MCF 10A (cell line): ENCODE measurements around the gene DSTN. TPM values are rescaled to one million over a fixed set of nuclear protein-coding genes. Genes with fewer than 3 reads are reported as not detected.
A peak's percentile ranks its signal among the peaks of the same experiment; 100 is the strongest.

Experiments
- BruUV-seq: library from RNA; stranded (reverse); fragments of 400-500 nt; replicated peaks from 2 replicates; lab custom pipeline; 2021; lab: Mats Ljungman, UMichigan
- CTCF ChIA-PET: fragments of 300-600 bp; sonication (Branson Sonifier 250); formaldehyde crosslinking; extraction: SDS; loops from one replicate; lab custom pipeline; 2021; ENCODE audit warnings: antibody characterized with exemption, inconsistent platforms; lab: Yijun Ruan, JAX
- POLR2A ChIA-PET: fragments of 300-600, 350-650 bp; sonication (Branson Sonifier 250); formaldehyde crosslinking; extraction: SDS; loops from one replicate; lab custom pipeline; 2020; ENCODE audit warnings: antibody characterized with exemption, inconsistent platforms; lab: Yijun Ruan, JAX
- DNase-seq: peaks from one replicate; pipeline ENCODE4 v3.0.0-alpha.2; 2018; ENCODE audit not compliant: unreplicated experiment
- H3K27ac Mint-ChIP-seq: one replicate; pipeline ENCODE4 v1.8.0; 2022; ENCODE audit warnings: mild to moderate bottlenecking, low read depth, mixed read lengths; ENCODE audit not compliant: unreplicated experiment
- H3K27me3 Mint-ChIP-seq: one replicate; pipeline ENCODE4 v1.8.0; 2022; ENCODE audit warnings: mixed read lengths; ENCODE audit not compliant: insufficient read depth, unreplicated experiment
- H3K36me3 Mint-ChIP-seq: one replicate; pipeline ENCODE4 v1.8.0; 2022; ENCODE audit warnings: mild to moderate bottlenecking, moderate library complexity, mixed read lengths; ENCODE audit not compliant: insufficient read depth, unreplicated experiment
- H3K4me1 Mint-ChIP-seq: one replicate; pipeline ENCODE4 v1.8.0; 2022; ENCODE audit warnings: mixed read lengths; ENCODE audit not compliant: insufficient read depth, unreplicated experiment
- H3K4me3 Mint-ChIP-seq: one replicate; pipeline ENCODE4 v1.8.0; 2022; ENCODE audit warnings: mild to moderate bottlenecking, moderate library complexity, mixed read lengths; ENCODE audit not compliant: unreplicated experiment
- H3K9me3 Mint-ChIP-seq: one replicate; pipeline ENCODE4 v1.8.0; 2022; ENCODE audit warnings: mixed read lengths; ENCODE audit not compliant: unreplicated experiment
- intact Hi-C: fragments of 100-400 bp; cut with micrococcal nuclease; formaldehyde crosslinking; loops from 2 replicates; pipeline ENCODE4 v1.14.1; 2022
- total RNA-seq: library from RNA; stranded (reverse); gene quantifications from 2 replicates; pipeline ENCODE4 v1.2.3, GENCODE V29; 2022
- TF ChIP-seq, protein P1 (sequence below): fragments of 200-600 bp; IDR thresholded peaks from one replicate; pipeline ENCODE4 v1.8.0; 2022; ENCODE audit warnings: antibody characterized with exemption, mild to moderate bottlenecking; ENCODE audit not compliant: unreplicated experiment

The DSTN gene
- total RNA-seq, 1 experiment from 2014 or later: 280 TPM

DNA sequence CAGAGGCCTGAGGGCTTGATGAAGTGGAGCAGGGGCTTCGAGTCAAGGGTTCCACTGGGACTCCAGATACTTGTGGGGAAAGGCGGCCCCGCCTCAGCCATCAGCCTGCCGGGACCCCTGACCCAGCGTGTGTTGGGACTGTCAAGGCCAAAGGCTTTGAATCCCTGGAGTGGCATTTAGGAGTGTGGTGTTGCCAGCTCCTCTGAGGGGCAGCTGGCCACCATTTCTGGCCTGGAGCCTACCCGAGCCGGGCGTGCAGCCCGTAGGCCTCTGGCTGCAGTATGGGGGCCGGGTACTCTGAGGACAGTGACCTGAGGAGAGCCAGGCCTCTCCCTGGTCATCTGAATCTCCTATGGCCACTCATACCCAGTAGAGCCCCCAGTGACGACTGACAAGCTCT is 72.1 kb downstream of the DSTN start:
- intact Hi-C loops: no loop called here
- Mint-ChIP-seq H3K27ac (no peak overlapping the region), H3K27me3 (no peaks in the 10 kb centered on the region), H3K36me3 (peaks cover 30% of the 10 kb centered on the region), H3K9me3 (no peaks in the 10 kb centered on the region), H3K4me1 (no peaks in the 10 kb centered on the region), H3K4me3 (no peak overlapping the region)
- ChIA-PET POLR2A (interaction anchor here (0.6 kb wide), 1 partner anchor 69 kb away, joined by 3 read pairs; no protein-coding TSS in a partner anchor), CTCF (interaction anchor here (0.6 to 1.7 kb wide), 5 partner anchors 12 to 107 kb away, joined by 3 to 9 read pairs (median 5); no protein-coding TSS in a partner anchor)
- BruUV-seq: no TSS peak
- no peak for DNase-seq
- TF ChIP-seq, protein P1, sequence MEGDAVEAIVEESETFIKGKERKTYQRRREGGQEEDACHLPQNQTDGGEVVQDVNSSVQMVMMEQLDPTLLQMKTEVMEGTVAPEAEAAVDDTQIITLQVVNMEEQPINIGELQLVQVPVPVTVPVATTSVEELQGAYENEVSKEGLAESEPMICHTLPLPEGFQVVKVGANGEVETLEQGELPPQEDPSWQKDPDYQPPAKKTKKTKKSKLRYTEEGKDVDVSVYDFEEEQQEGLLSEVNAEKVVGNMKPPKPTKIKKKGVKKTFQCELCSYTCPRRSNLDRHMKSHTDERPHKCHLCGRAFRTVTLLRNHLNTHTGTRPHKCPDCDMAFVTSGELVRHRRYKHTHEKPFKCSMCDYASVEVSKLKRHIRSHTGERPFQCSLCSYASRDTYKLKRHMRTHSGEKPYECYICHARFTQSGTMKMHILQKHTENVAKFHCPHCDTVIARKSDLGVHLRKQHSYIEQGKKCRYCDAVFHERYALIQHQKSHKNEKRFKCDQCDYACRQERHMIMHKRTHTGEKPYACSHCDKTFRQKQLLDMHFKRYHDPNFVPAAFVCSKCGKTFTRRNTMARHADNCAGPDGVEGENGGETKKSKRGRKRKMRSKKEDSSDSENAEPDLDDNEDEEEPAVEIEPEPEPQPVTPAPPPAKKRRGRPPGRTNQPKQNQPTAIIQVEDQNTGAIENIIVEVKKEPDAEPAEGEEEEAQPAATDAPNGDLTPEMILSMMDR: no peak

DNA sequence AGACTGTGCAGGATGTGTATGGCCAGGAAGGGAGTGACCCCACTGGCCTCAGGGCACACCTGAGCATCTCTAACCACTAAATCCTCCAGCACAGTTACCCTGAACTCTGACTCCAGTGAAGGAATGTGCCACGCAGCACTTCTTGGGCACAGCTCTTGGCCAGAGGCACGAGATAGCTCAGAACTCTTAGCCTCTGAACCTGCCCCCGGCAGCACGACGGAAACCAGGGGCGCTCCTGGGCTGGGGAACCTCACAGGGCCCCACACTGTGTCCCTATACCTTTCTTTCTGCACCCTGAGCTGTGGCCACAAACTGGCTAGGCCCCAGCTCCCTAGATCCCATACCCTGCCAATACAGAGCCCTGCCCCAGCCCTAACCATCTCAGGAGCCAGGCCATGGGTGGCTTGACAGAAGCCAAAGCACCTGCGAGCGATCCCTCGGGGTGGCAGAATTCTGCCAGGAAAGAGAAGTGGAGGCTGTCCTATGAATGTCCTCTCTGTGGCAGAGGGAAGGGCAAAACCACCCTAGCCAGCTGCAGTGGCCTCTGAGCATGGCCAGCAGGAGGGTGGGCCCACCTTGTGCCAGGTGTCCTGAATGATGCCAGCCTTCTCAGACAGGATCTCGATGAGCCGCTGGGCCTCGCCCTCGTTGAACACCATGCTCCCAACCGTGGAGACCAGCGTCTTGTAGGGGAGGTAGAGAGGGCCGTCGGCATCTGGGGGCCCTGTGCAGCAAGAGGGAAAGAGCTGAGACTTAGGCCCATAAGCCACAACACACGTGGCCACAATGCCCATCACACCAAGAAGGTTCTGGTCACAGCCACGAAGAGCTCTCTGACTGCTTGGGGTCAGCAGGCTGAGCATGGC is 72.8 kb downstream of the DSTN start:
- no TSS peak for BruUV-seq
- ChIA-PET POLR2A (no interaction called here), CTCF (interaction anchor here (0.6 to 5.2 kb wide), 11 partner anchors 8 to 353 kb away, joined by 3 to 24 read pairs (median 4); no protein-coding TSS in a partner anchor)
- Mint-ChIP-seq H3K9me3 (no peaks in the 10 kb centered on the region), H3K27me3 (no peaks in the 10 kb centered on the region), H3K4me1 (no peaks in the 10 kb centered on the region), H3K4me3 (no peak overlapping the region), H3K36me3 (peaks cover 27% of the 10 kb centered on the region), H3K27ac (no peak overlapping the region)
- DNase-seq: no peak
- TF ChIP-seq, protein P1: no peak
- intact Hi-C loops: no loop called here

DNA sequence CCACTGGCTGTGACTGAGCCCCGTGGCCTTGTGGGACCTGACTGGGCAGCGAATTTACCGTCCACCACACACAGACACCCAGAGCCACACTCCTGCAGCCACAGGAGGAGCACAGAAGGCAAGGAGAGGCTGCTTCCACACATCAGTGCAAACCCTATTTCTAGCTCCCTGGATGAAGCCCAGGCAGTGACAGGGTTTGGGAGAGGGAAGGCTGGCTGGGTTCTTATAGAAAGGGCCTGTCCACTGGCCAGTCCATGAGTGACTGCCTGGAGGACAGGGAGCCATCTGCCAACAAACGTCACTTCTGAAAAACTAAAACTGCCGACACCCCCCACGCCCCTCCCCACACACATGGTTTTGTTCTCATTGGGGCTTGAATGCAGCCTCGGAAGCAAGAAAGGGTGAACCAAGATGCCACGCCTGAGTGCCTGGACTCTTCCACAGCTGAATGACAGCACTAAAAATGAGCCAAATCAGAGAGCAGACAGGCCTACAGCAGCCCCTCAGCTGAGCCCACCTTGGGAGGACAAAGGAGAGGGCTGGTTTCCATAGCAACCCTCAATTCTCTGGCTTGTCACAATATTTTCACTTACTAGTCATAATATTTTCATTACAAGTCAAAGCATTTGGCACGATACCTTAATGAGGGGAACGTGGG is 73.8 kb downstream of the DSTN start:
- H3K9me3 Mint-ChIP-seq: no peaks in the 10 kb centered on the region
- BruUV-seq: no TSS peak
- ChIA-PET POLR2A (no interaction called here), CTCF (interaction anchor here (0.7 to 5.2 kb wide), 7 partner anchors 8 to 352 kb away, joined by 3 to 24 read pairs (median 4); no protein-coding TSS in a partner anchor)
- DNase-seq: no peak
- H3K4me1 Mint-ChIP-seq: no peaks in the 10 kb centered on the region
- no peak overlapping the region for H3K4me3 Mint-ChIP-seq
- intact Hi-C loops: no loop called here
- H3K36me3 Mint-ChIP-seq: peaks cover 25% of the 10 kb centered on the region
- H3K27me3 Mint-ChIP-seq: no peaks in the 10 kb centered on the region
- TF ChIP-seq, protein P1: no peak
- H3K27ac Mint-ChIP-seq: no peak overlapping the region

DNA sequence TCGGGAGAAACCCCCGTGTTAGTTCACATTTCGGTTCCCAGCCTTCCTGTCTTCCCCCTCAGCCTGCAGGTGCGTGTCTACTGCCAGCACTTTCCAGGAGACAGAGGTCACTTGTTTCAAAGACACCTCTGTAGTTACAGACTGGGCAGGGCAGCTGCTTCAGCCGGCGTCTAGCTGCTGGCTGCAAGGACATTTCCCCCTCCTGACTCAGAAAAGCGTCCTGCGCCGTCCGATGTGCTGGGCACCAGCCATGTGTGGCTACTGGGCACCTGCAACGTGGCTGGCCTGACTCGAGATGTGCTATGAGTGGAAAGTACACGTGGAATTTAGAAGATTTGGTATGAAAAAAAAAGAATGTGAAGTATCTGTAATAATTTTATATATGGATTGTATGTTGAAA is 74.6 kb downstream of the DSTN start:
- ChIA-PET POLR2A (no interaction called here), CTCF (interaction anchor here (0.9 to 5.2 kb wide), 3 partner anchors 11 to 255 kb away, joined by 3 to 24 read pairs (median 7); no protein-coding TSS in a partner anchor)
- DNase-seq: no peak
- Mint-ChIP-seq H3K9me3 (no peaks in the 10 kb centered on the region), H3K4me1 (no peaks in the 10 kb centered on the region), H3K4me3 (no peak overlapping the region), H3K36me3 (peaks cover 25% of the 10 kb centered on the region), H3K27ac (peak overlapping the region; percentile 57), H3K27me3 (no peaks in the 10 kb centered on the region)
- intact Hi-C loops: no loop called here
- no TSS peak for BruUV-seq
- TF ChIP-seq, protein P1: no peak
